Effector memory CD8-positive, alpha-beta T cell (primary cell): ENCODE measurements around the gene ADD2.

ENCODE experiments used
- ATAC-seq: fragments of 150-1000 bp; cut with Tn5 transposase; replicated peaks from 2 replicates; pipeline ENCODE4 v1.10.0; 2021; ENCODE audit warnings: mild to moderate bottlenecking, moderate library complexity
- DNase-seq, 3 experiments: peaks; one replicate each; pipeline ENCODE4 v3.0.0; 2021
- H3K27ac Mint-ChIP-seq, 2 donors: one replicate each; pipeline ENCODE4 v1.8.0; 2022; ENCODE audit warnings: mild to moderate bottlenecking in 2 of 2, mixed read lengths in 2 of 2, moderate library complexity in 2 of 2
- H3K27me3 Mint-ChIP-seq, 2 donors: one replicate each; pipeline ENCODE4 v1.8.0; 2022; ENCODE audit warnings: mixed read lengths in 2 of 2
- H3K36me3 Mint-ChIP-seq: one replicate; pipeline ENCODE4 v1.8.0; 2022; ENCODE audit warnings: mild to moderate bottlenecking, moderate library complexity, mixed read lengths; ENCODE audit not compliant: insufficient read depth
- H3K4me1 Mint-ChIP-seq, 2 donors: one replicate each; pipeline ENCODE4 v1.8.0; 2022; ENCODE audit warnings: low read depth in 2 of 2, mixed read lengths in 2 of 2
- H3K4me3 Mint-ChIP-seq, 2 donors: one replicate each; pipeline ENCODE4 v1.8.0; 2022; ENCODE audit warnings: mild to moderate bottlenecking in 2 of 2, mixed read lengths in 2 of 2, moderate library complexity in 2 of 2
- H3K9me3 Mint-ChIP-seq, 2 donors: one replicate each; pipeline ENCODE4 v1.8.0; 2022; ENCODE audit warnings: mixed read lengths in 2 of 2

Gene ADD2

GRCh38 chr2:70707706-70708105 lies 60.3 kb downstream of the ADD2 start:
- ATAC-seq (no peak), DNase-seq (no peak)
- Mint-ChIP-seq H3K27ac (no peak overlapping the region), H3K27me3 (peaks cover 11 to 23% of the 10 kb centered on the region in 2 donors), H3K9me3 (no peaks in the 10 kb centered on the region), H3K4me1 (no peaks in the 10 kb centered on the region), H3K4me3 (no peak overlapping the region), H3K36me3 (no peaks in the 10 kb centered on the region)

- Mint-ChIP-seq H3K27ac (no peak overlapping the region), H3K36me3 (no peaks in the 10 kb centered on the region), H3K4me3 (no peak overlapping the region), H3K9me3 (no peaks in the 10 kb centered on the region), H3K4me1 (no peaks in the 10 kb centered on the region), H3K27me3 (peaks cover 11 to 23% of the 10 kb centered on the region in 2 donors)
- DNase-seq: no peak
- no peak for ATAC-seq
Measured at GRCh38 chr2:70706026-70706795, 61.8 kb downstream of the ADD2 start.

- Mint-ChIP-seq H3K27me3 (peaks cover 11 to 23% of the 10 kb centered on the region in 2 donors), H3K4me3 (no peak overlapping the region), H3K9me3 (no peaks in the 10 kb centered on the region), H3K36me3 (no peaks in the 10 kb centered on the region), H3K27ac (no peak overlapping the region), H3K4me1 (no peaks in the 10 kb centered on the region)
- ATAC-seq (no peak), DNase-seq (no peak)
Measured at GRCh38 chr2:70705160-70705850, 62.7 kb downstream of the ADD2 start.

GRCh38 chr2:70703900-70704549 lies 64.0 kb downstream of the ADD2 start:
- DNase-seq (no peak), ATAC-seq (no peak)
- no peaks in the 10 kb centered on the region for H3K9me3 Mint-ChIP-seq
- H3K27me3 Mint-ChIP-seq: peaks cover 11 to 29% of the 10 kb centered on the region in 2 donors
- H3K4me1 Mint-ChIP-seq: no peaks in the 10 kb centered on the region
- no peak overlapping the region for H3K4me3 Mint-ChIP-seq
- H3K36me3 Mint-ChIP-seq: no peaks in the 10 kb centered on the region
- H3K27ac Mint-ChIP-seq: no peak overlapping the region

GRCh38 chr2:70702711-70703395 lies 65.1 kb downstream of the ADD2 start:
- H3K36me3 Mint-ChIP-seq: no peaks in the 10 kb centered on the region
- DNase-seq (no peak), ATAC-seq (no peak)
- H3K4me3 Mint-ChIP-seq: no peak overlapping the region
- H3K9me3 Mint-ChIP-seq: no peaks in the 10 kb centered on the region
- peaks cover 12 to 41% of the 10 kb centered on the region in 2 donors for H3K27me3 Mint-ChIP-seq
- no peaks in the 10 kb centered on the region for H3K4me1 Mint-ChIP-seq
- no peak overlapping the region for H3K27ac Mint-ChIP-seq

GRCh38 chr2:70698847-70699246 lies 69.2 kb downstream of the ADD2 start:
- H3K4me1 Mint-ChIP-seq: no peaks in the 10 kb centered on the region
- no peaks in the 10 kb centered on the region for H3K9me3 Mint-ChIP-seq
- no peaks in the 10 kb centered on the region for H3K36me3 Mint-ChIP-seq
- H3K27me3 Mint-ChIP-seq: peaks cover 33 to 53% of the 10 kb centered on the region in 2 donors
- no peak overlapping the region for H3K27ac Mint-ChIP-seq
- DNase-seq: no peak
- no peak overlapping the region for H3K4me3 Mint-ChIP-seq
- ATAC-seq: no peak

- no peaks in the 10 kb centered on the region for H3K36me3 Mint-ChIP-seq
- H3K4me3 Mint-ChIP-seq: no peak overlapping the region
- no peak overlapping the region for H3K27ac Mint-ChIP-seq
- no peaks in the 10 kb centered on the region for H3K4me1 Mint-ChIP-seq
- peaks cover 41 to 64% of the 10 kb centered on the region in 2 donors for H3K27me3 Mint-ChIP-seq
- DNase-seq (no peak), ATAC-seq (no peak)
- H3K9me3 Mint-ChIP-seq: no peaks in the 10 kb centered on the region
Measured at GRCh38 chr2:70697603-70698383, 70.2 kb downstream of the ADD2 start.

GRCh38 chr2:70696142-70696541 lies 71.9 kb downstream of the ADD2 start:
- peaks cover 51 to 76% of the 10 kb centered on the region in 2 donors for H3K27me3 Mint-ChIP-seq
- DNase-seq: no peak

GRCh38 chr2:70692256-70692655 lies 75.7 kb downstream of the ADD2 start:
- Mint-ChIP-seq H3K36me3 (no peaks in the 10 kb centered on the region), H3K4me3 (no peak overlapping the region), H3K9me3 (no peaks in the 10 kb centered on the region), H3K4me1 (no peaks in the 10 kb centered on the region), H3K27ac (no peak overlapping the region), H3K27me3 (peaks cover 49 to 68% of the 10 kb centered on the region in 2 donors)
- ATAC-seq (no peak), DNase-seq (no peak)

More at GRCh38 chr2:70696142-70696541, 71.9 kb downstream of the ADD2 start:
- Mint-ChIP-seq H3K27ac (no peak overlapping the region), H3K36me3 (no peaks in the 10 kb centered on the region), H3K9me3 (no peaks in the 10 kb centered on the region), H3K4me3 (no peak overlapping the region), H3K4me1 (no peaks in the 10 kb centered on the region)
- no peak for ATAC-seq

GRCh38 chr2:70691497-70692140 lies 76.4 kb downstream of the ADD2 start:
- Mint-ChIP-seq H3K4me3 (no peak overlapping the region), H3K27me3 (peaks cover 48 to 68% of the 10 kb centered on the region in 2 donors), H3K9me3 (no peaks in the 10 kb centered on the region), H3K4me1 (no peaks in the 10 kb centered on the region), H3K27ac (no peak overlapping the region), H3K36me3 (no peaks in the 10 kb centered on the region)
- no peak for ATAC-seq
- DNase-seq: no peak

- no peak overlapping the region for H3K4me3 Mint-ChIP-seq
- no peaks in the 10 kb centered on the region for H3K9me3 Mint-ChIP-seq
- ATAC-seq (no peak), DNase-seq (no peak)
- no peaks in the 10 kb centered on the region for H3K36me3 Mint-ChIP-seq
- H3K27ac Mint-ChIP-seq: no peak overlapping the region
- peaks cover 54 to 72% of the 10 kb centered on the region in 2 donors for H3K27me3 Mint-ChIP-seq
- H3K4me1 Mint-ChIP-seq: peaks cover 0 to 3% of the 10 kb centered on the region in 2 donors
Measured at GRCh38 chr2:70690846-70691245, 77.2 kb downstream of the ADD2 start.

- no peak for ATAC-seq
- Mint-ChIP-seq H3K27ac (peak overlapping the region in 1 of 2 donors; percentile 68), H3K4me1 (peaks cover 0 to 3% of the 10 kb centered on the region in 2 donors), H3K4me3 (no peak overlapping the region), H3K9me3 (no peaks in the 10 kb centered on the region), H3K36me3 (peaks cover 3% of the 10 kb centered on the region), H3K27me3 (peaks cover 47 to 72% of the 10 kb centered on the region in 2 donors)
- DNase-seq: no peak
Measured at GRCh38 chr2:70688427-70688826, 79.6 kb downstream of the ADD2 start.
